GM12892 (cell line): ENCODE results near the gene GRAMD2A.

Experiments
- POLR2A ChIP-seq: IDR thresholded peaks from 2 replicates; pipeline ENCODE4 v1.6.1; 2011; ENCODE audit warnings: low read depth, low read length, control low read depth
- POLR2AphosphoS5 ChIP-seq: IDR thresholded peaks from 2 replicates; pipeline ENCODE4 v1.6.1; 2011; ENCODE audit warnings: low read depth, low read length, control low read depth
- TAF1 ChIP-seq: IDR thresholded peaks from 2 replicates; pipeline ENCODE4 v1.6.1; 2011; ENCODE audit warnings: low read depth, mild to moderate bottlenecking, control low read depth, low read length, borderline replicate concordance

GRCh38 chr15:72166716-72167417, 30.7 kb downstream of the GRAMD2A start:
- TF ChIP-seq POLR2A (no peak), TAF1 (no peak), POLR2AphosphoS5 (no peak)
